HL-60/S4 treated with phorbol 12-myristate 13-acetate at 8.2 ng/mL for 4 days and 3 days (cell line): Measurements from ENCODE around the gene MYCBP2.

Experiments used
- in situ Hi-C: fragments of 300-500 bp; cut with MboI; formaldehyde crosslinking; loops from 2 replicates; pipeline ENCODE4 v1.15.0; 2022; ENCODE audit warnings: low sequenced_read_pairs

MYCBP2 gene

DNA sequence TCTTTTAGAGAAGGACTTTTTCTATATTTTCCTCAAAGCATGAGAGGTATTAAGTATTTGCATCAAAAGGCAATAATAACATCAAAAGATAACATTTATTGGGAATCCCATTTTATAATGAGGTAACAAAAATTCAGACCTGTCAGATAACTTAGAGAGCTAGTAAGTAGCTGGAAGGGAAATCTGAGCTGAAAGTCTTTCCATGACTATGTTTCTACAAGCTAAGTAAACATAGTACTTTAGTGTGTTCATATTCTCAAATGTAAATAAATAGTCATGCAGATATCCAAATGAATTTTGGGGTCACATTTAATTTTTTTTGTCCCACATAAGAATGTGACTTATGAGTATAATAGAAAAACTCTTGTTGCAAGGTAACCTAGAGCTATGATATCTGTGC is 212.6 kb downstream of the MYCBP2 start:
- in situ Hi-C loops = no loop called here

DNA sequence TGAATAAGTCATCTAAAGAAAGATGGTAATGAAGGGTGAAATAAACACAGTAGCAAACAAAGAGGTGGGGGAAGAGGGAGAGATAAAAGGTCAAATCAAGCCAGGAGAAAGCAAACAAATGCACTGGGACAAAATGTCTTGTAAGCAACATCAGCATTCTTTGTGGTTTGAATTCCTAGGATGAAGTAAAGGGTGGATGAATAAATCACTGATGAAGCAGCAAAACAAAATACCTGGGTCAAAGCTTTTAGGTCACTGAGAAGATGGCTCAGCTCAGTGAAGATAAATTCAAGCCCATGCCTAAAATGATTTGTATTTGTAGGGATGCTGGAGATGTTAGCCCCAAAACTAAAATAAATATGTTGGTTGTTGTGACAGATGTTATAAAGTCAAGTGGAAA is 213.4 kb downstream of the MYCBP2 start:
- in situ Hi-C loops = no loop called here

DNA sequence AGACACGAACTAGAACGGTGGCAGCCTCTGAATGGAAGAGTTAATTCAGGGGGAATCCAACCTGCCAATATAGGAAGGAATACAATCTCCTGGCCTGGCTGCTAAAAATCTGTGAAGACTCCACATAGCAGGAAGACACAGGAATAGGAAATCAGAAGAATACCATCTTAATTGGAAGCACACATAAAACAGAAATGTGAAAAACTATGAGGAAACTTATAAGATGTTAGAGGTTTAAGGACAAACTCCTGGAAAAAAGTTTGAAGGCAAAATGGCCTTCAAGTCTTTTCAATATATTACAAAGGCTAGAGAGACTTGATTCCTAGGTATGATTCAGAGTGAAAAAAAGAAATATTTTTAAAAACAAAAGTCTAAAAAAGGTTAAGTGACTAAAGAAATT is 221.8 kb downstream of the MYCBP2 start:
- in situ Hi-C loops = no loop called here

DNA sequence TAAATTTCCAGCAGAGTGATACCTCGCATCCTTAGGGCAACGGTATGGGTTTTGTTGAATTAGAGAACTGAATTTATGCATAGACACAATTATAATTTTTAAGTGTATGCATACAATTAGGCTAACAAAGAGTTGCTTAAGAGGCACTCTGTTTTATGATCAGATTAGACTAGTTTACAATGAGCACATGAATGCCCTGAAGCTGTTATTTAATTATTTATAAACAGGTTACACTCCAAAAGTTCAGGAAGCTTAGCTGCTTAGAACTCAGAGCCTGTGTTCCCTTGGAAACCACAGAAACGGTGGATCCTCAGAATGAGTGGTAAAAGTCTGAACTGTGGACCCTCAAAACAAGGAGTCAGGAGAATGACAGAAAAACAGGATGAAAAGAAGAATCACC is 227.5 kb downstream of the MYCBP2 start:
- in situ Hi-C loops = no loop called here

DNA sequence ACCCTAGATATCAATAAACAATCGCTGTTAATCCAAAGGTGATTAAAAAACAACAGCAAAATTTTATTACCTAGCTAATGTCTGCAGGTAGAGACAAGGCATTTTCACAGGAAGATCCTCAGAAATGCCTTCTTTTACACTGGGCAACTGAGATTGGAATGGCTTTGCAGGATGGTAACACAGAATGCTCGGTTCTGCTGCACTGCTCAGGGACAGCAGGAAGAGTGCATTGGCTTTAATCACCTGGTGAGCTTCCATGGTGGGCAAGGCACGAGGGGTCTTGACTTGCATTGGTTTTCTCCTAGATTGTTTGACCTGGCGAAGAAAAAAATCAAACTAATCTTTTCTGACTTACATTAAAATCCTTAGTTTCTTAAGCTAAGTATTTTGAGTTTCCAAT is 231.6 kb downstream of the MYCBP2 start:
- in situ Hi-C loops = no loop called here

DNA sequence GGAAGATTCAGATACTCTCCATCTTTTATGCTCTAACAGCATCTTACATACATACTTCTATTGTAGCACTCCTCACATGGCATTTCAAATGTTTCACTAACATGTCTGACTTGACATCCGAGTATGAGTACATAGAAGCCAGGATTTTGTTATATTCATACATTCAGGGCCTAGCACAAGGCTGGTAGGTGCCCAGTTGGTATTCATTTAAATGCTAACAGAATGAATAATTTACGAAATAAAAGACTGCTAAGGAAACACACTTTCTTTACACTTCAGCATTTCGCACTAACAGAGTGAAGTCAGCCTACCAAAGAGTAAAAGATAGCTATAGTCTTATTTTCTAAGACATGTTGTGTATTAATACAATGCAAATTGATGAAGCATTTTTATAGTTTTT is 232.1 kb downstream of the MYCBP2 start:
- in situ Hi-C loops = no loop called here

DNA sequence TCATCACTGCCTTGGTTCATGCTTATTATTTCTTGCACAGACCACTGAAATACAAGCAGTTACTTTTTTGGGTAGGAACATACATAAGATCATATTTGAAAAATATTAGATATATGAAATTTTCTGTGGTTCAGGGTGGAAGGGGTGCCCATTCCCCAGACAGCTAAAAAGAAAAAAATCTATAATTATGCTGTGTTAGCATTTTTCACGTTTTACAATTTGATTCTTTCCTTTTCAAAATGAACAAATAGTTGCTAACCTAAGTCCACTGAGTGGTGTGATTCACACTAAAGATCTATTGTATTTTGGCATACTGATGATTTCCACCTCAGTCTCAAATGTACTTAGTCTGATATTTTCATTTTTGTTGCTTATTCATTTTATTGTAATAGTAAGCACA is 233.2 kb downstream of the MYCBP2 start:
- in situ Hi-C loops = no loop called here

DNA sequence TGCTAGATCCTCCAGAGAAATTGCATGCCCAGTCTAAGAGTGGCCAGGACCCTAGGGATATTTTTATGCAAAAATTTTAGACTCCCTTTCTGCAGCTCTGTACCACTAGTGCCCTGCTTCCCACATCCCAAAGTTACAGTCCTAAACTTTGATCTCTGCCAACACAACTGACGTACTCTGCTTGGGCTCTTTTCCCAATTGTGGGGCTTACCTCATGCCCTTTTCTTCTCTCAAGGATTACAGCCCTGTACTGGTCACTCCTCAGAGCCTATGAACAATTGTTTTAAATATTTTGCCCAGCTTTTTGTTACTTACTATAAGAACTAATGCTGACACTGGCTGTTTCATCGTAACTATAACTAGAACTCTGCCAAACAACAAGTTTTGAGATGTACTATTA is 242.1 kb downstream of the MYCBP2 start:
- in situ Hi-C loops = no loop called here

DNA sequence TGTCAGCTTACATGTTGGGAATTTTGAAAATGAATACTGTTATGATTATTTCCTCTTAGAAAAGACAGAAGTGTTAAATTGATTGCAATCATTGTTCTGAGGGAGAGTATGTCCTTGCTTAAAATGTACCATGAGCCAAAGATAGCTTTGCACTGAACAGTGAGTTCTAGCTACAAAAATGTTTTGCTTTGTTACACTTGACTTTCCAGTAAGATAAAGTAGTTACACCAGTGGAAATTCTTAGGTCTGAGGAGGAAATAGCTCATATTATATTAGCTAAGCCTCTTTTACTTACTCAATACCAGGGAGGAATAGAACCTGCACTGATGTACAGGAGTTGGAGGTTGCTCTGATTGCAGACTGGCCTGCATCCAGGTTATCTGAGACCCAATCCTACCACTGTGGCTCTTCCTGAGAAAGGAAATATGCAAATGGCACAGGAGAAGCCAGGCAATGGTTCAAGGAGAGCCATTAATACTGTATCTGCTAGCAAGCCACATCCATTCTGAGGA is 246.9 kb downstream of the MYCBP2 start:
- in situ Hi-C loops = no loop called here

DNA sequence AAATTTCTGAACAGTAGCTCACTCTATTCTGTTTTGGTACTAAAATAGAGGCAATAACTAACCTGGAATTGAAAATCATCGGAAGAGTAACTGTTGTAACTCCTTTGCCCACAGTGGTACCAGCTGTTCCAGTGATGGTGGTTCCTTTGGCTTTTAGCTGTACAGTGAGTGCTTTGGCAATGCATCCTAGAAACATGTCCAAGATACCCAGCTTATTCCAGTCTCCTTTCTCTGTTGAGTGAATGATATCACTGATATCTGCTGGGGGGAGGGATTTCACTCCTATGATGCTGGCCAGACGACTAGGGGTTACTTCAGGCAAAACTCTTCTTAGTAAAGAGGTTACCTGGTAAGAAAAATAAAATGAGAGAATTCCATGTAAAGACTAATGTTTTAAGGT is 259.4 kb downstream of the MYCBP2 start:
- in situ Hi-C loops = no loop called here

DNA sequence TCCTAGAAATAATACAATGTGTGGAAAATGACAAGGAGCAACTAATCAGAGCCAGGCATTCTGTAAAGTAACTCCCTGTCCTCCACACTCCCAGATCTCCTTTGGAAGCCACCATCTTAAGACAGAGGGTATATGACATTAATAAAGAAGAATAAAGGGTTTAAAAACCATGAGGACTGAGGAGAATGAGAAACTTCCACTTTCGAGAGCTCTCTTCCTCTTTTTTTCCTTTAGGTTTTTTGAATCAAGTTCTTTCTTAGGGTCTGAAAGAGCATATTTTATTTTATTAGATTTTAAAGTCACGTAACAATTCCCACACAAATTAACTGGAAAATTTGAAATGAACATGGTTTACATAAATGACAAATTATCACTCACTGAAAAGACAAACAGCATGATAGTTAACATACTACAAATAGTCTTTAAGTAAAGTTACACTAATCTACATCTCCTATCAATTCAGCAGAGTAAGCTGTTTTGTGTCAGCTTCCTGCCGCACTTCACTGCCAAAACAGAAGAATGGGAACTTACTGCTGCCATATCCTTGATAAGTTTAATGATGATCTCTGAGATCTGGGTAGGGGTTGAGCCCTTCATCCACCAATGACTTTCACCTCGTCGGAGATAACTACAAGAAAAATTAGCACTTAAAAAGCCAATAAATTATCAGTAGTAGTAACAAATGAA is 261.3 kb downstream of the MYCBP2 start:
- in situ Hi-C loops = no loop called here

DNA sequence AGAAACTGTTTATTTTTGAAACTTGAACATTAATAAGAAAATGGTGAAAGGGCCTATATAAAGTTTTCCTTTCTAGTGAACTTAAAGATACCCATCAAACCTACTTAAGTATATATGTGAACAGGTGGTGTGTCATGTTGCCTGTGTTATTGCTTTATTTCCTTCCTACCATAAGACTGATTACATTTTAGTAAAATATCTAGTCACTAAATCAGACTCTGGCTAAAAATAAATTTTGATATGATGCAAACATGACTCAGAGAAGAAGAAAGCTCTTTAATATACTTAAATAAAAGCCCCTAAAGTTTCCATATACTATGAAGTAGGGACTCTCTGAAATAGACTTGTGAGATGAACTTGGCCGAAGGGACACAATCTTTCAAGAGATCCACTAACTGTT is 264.8 kb downstream of the MYCBP2 start:
- in situ Hi-C loops = no loop called here

DNA sequence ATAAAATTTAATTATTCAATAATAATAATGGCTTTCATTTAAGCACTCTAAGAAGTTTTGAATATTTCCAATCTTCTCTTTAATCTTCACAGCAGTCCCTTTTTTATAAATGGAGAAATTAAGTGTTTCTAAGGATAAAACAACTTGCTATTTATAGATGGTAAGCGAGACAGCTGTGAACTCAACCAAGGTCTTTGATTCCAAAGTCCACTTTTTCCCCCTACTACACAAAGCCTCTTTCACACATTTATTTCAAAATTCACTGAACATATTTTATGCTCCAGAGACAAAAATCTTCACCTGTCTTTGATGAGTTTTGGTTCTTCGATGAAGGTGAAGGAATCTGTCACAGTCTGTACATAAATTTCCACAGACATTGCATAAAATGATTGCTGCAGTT is 265.5 kb downstream of the MYCBP2 start:
- in situ Hi-C loops = no loop called here

DNA sequence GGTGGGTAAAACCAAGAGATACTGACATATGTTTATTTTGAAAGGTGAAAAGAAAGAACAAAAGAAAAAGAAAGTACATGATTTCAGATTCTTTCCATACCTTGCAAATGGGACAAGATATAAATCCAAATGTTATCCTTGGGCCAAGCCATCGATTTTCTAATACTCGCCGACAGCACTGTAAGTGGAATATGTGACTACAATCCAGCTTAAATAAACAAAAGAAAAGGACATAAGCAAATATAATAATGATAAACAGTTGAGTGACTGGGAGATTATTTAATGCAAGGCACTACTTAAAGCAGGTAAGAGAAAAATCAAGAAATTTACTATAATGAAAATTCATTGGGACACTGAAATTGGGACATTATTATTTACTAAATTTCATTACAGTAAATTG is 270.0 kb downstream of the MYCBP2 start:
- in situ Hi-C loops = no loop called here

DNA sequence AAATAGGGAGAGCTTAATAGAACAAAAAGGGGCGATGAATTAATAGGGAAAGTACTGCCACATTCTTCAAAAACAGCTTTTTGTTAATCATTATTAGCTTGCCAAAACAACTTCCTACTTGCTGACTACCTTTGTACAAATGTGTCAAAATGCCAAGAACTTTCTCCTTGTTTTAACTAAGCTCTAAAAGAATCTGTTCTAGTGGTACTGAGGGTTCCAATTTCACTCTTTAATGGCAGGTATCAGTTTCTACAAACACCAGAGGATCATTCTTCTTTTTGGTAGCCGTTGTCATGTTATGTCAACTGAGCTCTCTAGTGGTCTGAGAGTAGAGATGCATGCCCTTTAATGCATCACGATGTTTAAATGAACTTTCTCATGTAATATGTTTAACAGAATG is 270.5 kb downstream of the MYCBP2 start:
- in situ Hi-C loops = no loop called here

DNA sequence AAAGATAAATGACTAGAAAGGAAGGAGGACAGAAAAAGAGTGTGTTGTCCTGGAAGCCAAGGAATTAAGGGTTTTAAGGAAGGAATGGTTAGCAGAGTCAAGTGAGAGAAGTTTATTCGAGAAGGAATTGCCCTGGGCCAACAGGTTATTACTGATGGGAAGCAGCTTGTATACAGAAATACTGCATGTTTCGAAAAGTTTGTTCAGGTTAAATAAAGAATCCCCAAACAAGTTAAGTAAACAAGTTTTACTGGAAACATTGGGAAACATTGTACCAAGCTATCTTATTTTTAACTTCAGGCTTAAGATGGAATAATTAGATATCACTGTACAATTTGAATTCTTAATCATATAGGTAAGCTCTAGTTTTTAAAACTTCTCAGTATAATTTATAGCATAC is 271.7 kb downstream of the MYCBP2 start:
- in situ Hi-C loops = no loop called here

DNA sequence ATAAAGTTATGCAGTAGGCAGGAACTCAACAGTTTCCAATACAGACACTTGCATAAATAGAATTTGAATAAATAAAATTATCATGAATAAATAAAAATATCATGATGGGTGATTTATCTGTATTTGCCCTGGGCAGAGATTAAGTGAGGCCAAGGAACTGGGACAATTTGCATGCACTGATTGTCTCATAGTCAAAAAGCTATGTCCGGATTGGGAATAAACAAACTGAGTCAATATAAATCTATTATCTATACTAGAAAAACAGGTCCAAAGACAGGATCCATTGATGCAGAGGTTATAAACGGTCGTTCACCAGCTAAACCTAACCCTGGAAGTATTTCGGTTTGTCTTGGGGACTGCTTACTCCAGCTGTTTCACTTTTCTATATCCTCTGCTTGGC is 273.7 kb downstream of the MYCBP2 start:
- in situ Hi-C loops = no loop called here

DNA sequence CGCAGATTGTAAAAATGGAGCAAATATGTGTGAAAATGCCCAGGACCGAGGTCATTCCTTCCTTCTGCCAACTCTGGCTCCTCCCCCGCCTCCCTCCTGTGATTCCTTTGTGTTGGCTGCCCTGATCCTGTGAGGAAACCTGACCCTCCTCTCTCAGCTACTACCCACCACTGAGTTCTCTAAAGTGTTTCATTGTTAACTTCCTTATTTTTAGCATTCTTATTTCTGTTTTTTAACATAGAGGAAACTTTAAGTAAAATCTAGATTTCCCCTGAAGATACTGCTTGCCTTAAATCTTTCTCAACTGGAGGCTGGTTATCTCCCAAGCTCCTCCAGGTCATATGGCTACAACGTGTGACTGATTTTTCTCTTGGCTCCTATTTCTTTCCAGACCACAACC is 278.2 kb downstream of the MYCBP2 start:
- in situ Hi-C loops = no loop called here

DNA sequence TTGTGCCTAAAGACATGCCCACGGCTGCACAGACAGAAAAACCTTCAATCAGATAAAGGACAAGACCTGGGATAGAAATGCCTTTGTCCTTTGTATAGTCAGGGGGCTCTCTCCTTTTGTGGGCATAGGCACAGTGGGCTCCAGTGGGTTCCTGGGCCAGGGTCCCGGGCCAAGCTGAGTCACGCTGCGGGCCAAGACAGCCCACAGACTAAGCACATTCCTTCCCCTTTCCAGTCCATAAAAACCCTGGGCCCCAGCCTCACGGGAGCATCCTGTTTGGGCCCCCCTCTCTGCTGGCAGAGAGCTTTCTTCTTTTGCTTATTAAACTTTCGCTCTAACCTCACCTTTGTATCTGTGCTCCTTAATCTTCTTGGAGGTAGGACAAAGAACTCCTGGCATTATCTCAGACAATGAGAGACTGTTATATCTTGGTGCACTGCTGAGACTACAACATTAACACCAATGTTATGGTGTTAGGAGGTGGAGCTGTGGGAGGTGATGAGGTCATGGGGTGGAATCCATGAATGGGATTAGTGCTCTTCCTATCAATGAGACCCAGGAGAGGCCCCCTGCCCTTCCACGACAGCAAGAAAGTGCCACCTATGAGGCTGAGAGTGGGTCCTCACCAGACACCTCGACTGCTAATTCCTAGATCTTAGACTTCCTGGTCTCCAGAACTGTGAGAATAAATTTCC is 279.1 kb downstream of the MYCBP2 start:
- in situ Hi-C loops = no loop called here

DNA sequence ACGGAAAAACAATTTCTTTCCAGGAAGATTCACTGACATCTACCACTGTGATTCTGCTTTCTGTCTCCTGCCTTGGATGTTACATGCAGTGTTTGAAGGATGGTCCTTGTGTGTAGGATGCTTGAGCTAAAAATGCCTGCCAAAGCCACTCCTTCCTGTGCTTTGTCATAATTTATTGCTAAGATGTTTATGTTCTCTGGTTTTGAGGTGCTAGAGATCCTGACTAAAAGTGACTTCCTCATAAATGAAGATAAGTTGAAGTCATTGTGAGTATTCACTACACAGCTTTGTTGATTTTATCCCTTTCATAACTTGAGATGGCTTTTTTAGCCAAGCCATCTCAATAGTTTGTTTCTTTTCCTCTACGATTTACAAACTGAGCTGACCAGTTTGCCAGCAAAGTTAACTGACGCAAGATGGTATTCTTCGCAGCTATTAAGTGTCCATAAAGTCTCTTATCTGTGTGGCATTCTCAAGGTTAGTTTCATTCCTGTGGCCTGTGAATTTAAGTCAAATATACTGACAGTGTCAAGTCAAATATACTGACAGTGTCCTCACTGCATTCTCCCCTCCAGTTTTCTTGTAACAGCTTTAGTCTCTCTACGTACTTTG is 284.2 kb downstream of the MYCBP2 start:
- in situ Hi-C loops = no loop called here

DNA sequence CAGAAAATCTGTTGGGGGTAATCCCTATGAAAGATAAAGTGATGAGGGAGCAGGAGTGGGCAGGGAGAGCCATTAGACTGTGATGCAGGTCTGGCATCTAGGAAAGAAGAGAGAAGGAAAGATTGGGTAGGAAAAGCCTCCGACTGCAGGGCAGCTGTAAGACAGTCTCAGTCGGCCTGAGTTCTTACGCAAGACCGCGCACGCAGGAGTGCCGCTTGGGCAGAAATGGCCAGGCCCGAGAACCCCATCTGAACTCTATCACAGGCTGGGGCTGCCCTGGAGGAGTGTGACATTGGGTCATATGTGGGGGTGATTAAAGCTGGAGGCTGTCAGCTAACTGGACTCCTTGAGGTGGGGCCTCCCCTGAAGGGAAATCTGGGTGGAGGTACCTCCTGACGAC is 286.1 kb downstream of the MYCBP2 start:
- in situ Hi-C loops = no loop called here

DNA sequence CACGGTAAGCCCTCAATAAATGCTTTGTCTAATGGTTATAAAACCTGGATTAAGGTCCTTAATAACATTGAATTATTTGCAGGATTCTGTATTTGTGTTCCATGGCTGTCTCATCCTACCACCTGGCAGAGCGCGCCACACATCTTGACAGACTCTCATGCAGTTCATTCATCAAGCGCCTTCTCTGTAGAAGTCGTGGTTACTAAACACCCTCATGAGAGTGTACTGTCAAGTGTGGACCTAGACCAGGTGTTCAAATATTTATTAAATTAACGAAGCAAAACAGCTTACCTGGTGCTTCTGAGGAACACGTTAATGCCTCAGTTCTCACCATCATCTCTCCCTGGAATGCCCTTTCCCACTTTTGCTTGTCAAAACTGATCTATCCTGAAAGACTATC is 286.8 kb downstream of the MYCBP2 start:
- in situ Hi-C loops = no loop called here
